GM12872 (cell line): ENCODE data around the gene NFU1.

ENCODE experiments used
- TF ChIP-seq, protein P1 (sequence below): IDR thresholded peaks from 3 replicates; pipeline ENCODE4 v1.5.1; 2011; ENCODE audit warnings: low read depth, mild to moderate bottlenecking, low read length, moderate library complexity; ENCODE audit not compliant: insufficient read depth

Gene NFU1

DNA sequence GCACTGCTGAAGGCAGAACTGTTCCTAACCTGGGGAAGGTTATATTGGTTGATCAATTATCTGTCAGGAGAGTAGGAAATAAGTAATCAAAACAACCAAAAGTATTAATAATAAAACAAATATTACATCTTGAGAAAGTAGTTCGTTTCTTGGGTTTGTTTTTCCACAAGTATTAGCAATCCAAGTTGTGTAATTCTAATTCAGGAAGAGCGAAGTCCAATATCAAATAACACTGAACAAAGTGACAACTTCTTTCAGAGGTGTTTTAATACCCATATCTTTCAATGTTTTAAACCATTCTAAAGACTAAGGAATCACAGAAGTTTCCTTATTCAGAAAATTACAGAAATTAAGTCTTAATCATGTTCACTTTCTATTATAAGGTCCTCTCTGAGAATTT, 34.6 kb upstream of the NFU1 start:
- TF ChIP-seq, protein P1, sequence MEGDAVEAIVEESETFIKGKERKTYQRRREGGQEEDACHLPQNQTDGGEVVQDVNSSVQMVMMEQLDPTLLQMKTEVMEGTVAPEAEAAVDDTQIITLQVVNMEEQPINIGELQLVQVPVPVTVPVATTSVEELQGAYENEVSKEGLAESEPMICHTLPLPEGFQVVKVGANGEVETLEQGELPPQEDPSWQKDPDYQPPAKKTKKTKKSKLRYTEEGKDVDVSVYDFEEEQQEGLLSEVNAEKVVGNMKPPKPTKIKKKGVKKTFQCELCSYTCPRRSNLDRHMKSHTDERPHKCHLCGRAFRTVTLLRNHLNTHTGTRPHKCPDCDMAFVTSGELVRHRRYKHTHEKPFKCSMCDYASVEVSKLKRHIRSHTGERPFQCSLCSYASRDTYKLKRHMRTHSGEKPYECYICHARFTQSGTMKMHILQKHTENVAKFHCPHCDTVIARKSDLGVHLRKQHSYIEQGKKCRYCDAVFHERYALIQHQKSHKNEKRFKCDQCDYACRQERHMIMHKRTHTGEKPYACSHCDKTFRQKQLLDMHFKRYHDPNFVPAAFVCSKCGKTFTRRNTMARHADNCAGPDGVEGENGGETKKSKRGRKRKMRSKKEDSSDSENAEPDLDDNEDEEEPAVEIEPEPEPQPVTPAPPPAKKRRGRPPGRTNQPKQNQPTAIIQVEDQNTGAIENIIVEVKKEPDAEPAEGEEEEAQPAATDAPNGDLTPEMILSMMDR = no peak

DNA sequence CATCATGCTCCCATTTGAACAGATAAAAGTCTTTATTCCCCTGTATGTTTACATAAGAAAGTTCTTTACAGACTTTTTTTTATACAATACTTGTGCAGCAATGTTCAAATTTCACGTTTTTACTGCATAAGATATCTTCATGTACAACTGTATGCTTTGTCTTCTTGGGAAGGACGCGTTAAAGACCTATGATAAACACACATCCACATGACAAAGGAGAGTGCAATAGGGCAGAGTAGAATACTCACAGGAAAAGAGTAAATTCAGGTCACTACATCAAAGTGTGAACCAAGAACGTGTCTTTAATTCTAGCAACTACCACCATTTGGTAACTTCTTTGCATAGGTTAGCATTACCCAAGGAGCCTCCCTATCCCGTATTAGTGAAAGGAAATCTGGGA, 33.7 kb upstream of the NFU1 start:
- TF ChIP-seq, protein P1 = no peak

DNA sequence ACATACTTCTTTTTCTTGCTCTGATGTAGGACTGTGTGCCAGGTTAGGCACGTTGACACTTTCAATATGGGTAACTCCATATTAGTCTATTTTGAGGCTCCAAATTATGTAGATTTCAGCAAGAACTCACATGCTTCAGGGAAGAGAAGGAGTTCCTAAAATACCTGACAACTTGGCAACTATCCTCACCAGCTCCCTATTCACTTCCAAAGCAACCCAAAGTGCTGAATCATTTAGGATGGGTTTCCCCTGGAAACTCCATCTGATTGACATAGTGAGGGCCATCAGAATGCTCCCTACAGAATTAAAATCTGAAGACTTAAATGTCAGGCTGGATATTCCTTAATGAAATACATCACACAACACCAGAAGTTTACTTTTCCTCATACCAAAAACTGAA, 32.5 kb upstream of the NFU1 start:
- TF ChIP-seq, protein P1 = no peak

DNA sequence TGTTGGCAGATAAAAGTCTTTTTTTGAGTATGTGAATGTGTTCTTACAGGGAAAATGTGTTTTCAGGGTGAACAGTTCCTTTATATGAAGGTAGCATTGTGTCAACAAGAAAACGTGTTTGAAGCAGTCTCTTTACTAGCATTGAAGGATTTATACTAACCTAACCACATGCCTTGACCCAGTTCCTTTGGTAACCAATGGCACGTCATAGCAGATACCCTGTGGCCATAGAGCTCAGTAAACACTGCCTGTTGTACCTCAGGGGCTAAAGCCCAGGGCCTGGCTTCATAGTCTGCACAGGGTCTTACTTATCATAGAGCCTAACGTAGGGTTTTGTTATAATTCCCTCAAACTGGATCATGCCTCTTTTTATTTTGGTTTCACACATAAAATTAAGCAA, 32.1 kb upstream of the NFU1 start:
- TF ChIP-seq, protein P1 = no peak

DNA sequence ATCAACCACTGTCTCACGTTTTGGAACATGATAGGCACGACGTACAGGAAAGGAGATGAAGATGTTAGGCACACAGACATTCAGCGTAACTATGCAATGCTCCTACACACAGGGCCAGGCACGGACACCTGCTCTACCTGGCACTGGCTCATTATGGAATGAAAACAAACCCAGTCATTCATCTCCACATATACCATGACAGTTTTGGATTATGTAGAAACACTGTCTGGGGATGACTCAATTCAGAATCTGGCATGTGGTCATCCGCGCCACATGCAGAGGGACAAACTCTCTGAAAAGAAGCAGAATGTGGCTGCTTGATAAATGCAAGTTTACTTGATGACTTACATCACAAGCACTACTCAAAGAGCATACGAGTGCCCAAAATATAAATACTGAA, 29.5 kb upstream of the NFU1 start:
- TF ChIP-seq, protein P1 = no peak

DNA sequence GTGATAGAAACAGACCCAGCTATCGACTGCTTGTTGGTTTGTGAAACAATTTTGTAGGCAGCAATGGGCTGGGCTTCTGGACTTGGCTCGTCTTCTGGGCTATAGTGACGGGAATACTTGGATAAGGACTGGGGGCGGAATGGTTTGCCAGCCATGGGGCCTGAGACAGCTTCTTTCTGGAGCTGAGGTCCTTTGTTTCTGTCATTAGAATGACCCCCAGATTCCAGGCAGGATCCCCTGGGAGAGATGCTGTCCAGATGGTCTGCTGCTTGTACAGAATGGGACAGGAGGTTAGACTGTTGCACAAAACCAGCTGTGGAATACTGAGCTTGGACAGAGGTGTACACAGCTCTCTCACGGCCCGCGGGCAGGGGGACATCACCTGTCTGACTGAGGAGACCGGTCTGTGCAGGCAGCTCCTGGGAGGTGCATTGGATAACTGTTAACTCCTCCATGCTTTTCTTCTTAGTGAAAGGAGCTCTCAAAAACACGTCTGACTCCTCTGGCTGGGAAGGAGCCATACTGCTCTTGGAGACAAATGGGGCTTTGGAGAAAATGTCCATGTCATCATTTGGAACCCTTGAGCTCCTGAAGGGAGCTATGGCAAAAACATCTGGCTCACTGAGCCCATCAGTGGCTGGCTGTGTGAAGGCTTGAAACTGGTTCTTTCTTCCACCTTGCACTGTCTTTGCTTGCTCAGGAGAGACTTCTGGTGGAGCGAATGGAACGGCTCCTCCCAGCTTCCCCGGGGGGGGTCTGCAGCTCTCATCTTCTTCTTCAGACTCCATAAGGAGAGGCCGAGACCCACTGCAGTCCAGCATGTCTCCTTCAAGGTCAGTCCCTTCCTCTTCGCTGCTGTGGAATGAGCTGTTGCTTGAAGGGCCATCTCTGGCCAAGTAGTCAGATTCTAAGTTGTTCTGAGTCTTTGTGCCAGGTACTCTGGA, 28.6 kb upstream of the NFU1 start:
- TF ChIP-seq, protein P1 = no peak

DNA sequence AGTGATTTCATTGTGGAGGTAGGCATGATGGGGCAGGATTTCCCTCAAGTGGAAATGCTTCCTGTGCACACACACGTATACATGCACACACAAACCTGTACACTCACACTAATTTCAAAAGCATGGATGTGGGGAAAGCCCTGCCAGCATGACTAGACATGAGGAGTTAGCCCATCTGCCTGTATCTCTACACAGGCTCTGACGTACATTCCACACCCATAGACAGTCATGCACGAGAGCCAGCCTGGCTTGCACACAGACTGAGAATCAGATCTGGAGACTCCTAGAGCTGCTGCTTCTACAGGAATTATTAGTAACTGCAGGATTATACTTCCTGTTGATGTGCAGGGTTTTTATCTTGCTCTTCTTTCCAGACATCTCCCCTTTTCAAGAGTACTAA, 27.3 kb upstream of the NFU1 start:
- TF ChIP-seq, protein P1 = no peak
